T-helper 2 cell (primary cell): ENCODE results near the gene XRCC3.
"Not testable (repeated sequence)": the region's sequence is repeated elsewhere in the genome, so short reads cannot be mapped to it uniquely, and the experiment has no call there.

Experiments
- DNase-seq, 5 experiments: peaks; one replicate each; pipeline versions ENCODE4 v3.0.0 to v3.0.0-alpha.2; 2012 to 2022

The XRCC3 gene

GRCh38 chr14:103659631-103660030 lies 55.6 kb downstream of the XRCC3 start:
- no peak for DNase-seq

DNA sequence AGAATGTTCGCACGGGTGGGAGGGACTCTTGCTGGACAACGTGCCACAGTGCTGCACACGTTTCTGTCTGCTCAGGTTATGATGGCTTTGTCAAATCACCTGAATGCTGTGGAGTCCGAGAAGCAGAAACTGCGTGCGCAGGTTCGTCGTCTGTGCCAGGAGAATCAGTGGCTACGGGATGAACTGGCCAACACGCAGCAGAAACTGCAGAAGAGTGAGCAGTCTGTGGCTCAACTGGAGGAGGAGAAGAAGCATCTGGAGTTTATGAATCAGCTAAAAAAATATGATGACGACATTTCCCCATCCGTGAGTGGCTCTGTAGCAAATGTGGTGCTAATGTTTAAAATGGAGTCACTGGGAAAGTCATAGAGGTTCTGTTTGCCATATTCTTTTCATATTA lies 57.8 kb downstream of the XRCC3 start:
- no peak for DNase-seq

- DNase-seq, result no peak
Observed at GRCh38 chr14:103656756-103657133, 58.5 kb downstream of the XRCC3 start.

GRCh38 chr14:103656031-103656755 lies 59.1 kb downstream of the XRCC3 start:
- DNase-seq, result no peak

- no peak for DNase-seq
Observed at GRCh38 chr14:103654619-103655018, 60.6 kb downstream of the XRCC3 start.

DNA sequence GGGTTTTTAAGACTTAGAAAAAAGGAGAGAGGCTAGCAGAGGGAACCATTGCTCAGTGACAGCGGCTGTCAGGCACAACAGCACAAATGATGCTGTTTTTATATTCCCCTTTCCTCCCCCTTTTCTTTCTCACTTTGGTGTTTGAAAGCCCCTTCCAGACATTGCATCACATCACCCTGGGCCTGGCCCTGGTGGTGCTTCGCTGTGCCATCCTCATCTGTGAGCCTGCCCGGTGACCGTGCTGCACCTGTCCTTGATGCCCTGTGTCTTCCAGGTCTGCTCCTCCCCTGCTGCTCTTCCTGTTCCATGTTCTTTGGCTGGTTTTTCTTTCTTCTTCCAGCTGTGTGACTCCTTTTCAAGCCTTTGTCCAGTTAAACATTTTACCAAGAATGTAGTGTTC lies 61.4 kb downstream of the XRCC3 start:
- DNase-seq, result no peak

GRCh38 chr14:103653336-103653735 lies 61.9 kb downstream of the XRCC3 start:
- not testable (repeated sequence) for DNase-seq

DNA sequence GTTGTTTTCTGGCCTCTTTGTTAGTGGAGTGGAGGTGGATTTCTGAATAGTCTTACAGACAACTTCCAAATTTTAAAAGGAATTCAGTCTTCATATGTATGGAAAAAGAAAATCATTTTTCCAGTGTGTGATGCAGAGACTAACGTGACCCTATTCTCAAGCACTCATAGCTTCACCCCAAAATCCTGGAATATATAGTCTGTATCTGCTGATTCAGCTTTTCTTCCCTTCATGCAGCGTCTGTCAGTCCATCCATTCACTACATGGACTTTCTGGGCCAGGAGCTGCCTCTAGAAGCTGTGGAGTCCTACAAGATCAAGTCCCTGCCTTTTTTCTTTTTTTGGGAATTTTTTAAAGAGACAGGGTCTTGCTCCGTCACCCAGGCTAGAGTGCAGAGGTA lies 62.4 kb downstream of the XRCC3 start:
- DNase-seq, result no peak

GRCh38 chr14:103651585-103651984 lies 63.7 kb downstream of the XRCC3 start:
- no peak for DNase-seq

- no peak for DNase-seq
Observed at GRCh38 chr14:103650213-103650612, 65.0 kb downstream of the XRCC3 start.

DNA sequence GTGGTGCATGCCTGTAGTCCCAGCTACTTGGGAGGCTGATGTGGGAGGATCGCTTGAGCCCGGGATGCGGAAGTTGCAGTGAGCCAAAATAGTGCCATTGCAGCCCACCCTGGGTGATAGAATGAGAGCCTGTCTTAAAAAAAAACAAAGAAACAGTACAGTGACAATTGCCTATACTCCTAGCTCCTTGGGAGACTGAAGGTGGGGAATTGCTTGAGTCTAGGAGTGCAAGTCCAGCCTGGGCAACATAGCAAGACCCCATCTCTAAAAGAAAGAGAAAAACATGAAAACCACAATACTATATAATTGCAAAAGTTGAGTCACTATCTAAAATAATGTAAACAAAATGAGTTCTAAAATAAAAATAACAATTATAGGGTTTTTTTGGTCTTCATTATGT lies 66.2 kb downstream of the XRCC3 start:
- DNase-seq, result no peak
